Liver (tissue), 3 donors: Measurements from ENCODE around the gene PIGW.

Experiments used
- EGR1 ChIP-seq, 2 donors: IDR thresholded peaks; 2 replicates each; pipeline ENCODE4 v1.6.1; 2016 to 2018; ENCODE audit warnings: antibody characterized with exemption in 2 of 2, low read depth in 2 of 2
- FOXA1 ChIP-seq: IDR thresholded peaks from 2 replicates; pipeline ENCODE4 v1.6.1; 2016; ENCODE audit warnings: antibody characterized with exemption
- GABPA ChIP-seq, 2 donors: IDR thresholded peaks in 1 of 2; conservative IDR thresholded peaks in 1 of 2; 2 replicates each; pipeline ENCODE4 v1.6.1; 2016; ENCODE audit warnings: antibody characterized with exemption in 2 of 2, mild to moderate bottlenecking in 1 of 2, moderate library complexity in 1 of 2
- HNF4A ChIP-seq, 2 donors: conservative IDR thresholded peaks; 2 replicates each; pipeline ENCODE4 v1.6.1; 2016; ENCODE audit warnings: antibody characterized with exemption in 2 of 2, mild to moderate bottlenecking in 2 of 2
- RXRA ChIP-seq, 2 donors: IDR thresholded peaks; 2 replicates each; pipeline ENCODE4 v1.6.1; 2017 to 2018; ENCODE audit warnings: antibody characterized with exemption in 2 of 2, mild to moderate bottlenecking in 1 of 2
- SP1 ChIP-seq: IDR thresholded peaks from 2 replicates; pipeline ENCODE4 v1.6.1; 2018; ENCODE audit warnings: antibody characterized with exemption, mild to moderate bottlenecking
- TAF1 ChIP-seq: conservative IDR thresholded peaks from 2 replicates; pipeline ENCODE4 v1.6.1; 2016; ENCODE audit warnings: antibody characterized with exemption, mild to moderate bottlenecking
- ZBTB33 ChIP-seq: IDR thresholded peaks from 2 replicates; pipeline ENCODE4 v1.6.1; 2016; ENCODE audit warnings: antibody characterized with exemption
- TF ChIP-seq, protein P1 (sequence below): fragments of 150-350 bp; IDR thresholded peaks from 2 replicates; pipeline ENCODE4 v1.5.1; 2017; ENCODE audit warnings: improper control_type of control experiment, low read depth, low read length; ENCODE audit not compliant: missing input control
- TF ChIP-seq, protein P2 (sequence below): IDR thresholded peaks from 2 replicates; pipeline ENCODE4 v1.6.1; 2016; ENCODE audit warnings: antibody characterized with exemption
- TF ChIP-seq, protein P3 (sequence below): IDR thresholded peaks from 2 replicates; pipeline ENCODE4 v1.6.1; 2016; ENCODE audit warnings: antibody characterized with exemption, mild to moderate bottlenecking
- donor health status: healthy.
- donor health status: healthy.

- TF ChIP-seq, protein P1, sequence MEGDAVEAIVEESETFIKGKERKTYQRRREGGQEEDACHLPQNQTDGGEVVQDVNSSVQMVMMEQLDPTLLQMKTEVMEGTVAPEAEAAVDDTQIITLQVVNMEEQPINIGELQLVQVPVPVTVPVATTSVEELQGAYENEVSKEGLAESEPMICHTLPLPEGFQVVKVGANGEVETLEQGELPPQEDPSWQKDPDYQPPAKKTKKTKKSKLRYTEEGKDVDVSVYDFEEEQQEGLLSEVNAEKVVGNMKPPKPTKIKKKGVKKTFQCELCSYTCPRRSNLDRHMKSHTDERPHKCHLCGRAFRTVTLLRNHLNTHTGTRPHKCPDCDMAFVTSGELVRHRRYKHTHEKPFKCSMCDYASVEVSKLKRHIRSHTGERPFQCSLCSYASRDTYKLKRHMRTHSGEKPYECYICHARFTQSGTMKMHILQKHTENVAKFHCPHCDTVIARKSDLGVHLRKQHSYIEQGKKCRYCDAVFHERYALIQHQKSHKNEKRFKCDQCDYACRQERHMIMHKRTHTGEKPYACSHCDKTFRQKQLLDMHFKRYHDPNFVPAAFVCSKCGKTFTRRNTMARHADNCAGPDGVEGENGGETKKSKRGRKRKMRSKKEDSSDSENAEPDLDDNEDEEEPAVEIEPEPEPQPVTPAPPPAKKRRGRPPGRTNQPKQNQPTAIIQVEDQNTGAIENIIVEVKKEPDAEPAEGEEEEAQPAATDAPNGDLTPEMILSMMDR = no peak
- TF ChIP-seq SP1 = no peak
- TF ChIP-seq, protein P2, sequence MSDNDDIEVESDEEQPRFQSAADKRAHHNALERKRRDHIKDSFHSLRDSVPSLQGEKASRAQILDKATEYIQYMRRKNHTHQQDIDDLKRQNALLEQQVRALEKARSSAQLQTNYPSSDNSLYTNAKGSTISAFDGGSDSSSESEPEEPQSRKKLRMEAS = no peak
- no peak for TF ChIP-seq FOXA1
- TF ChIP-seq TAF1 = no peak
- TF ChIP-seq EGR1 (IDR thresholded peaks at IDR 0.05; ENCODE audit: low read depth in 2 of 2) = no peak
- no peak for TF ChIP-seq HNF4A (conservative IDR thresholded peaks at IDR 0.05)
- TF ChIP-seq ZBTB33 = no peak
- TF ChIP-seq GABPA (IDR thresholded peaks at IDR 0.05 in 1 of 2, conservative IDR thresholded peaks at IDR 0.05 in 1 of 2) = no peak
- TF ChIP-seq RXRA (IDR thresholded peaks at IDR 0.05) = no peak
- TF ChIP-seq, protein P3, sequence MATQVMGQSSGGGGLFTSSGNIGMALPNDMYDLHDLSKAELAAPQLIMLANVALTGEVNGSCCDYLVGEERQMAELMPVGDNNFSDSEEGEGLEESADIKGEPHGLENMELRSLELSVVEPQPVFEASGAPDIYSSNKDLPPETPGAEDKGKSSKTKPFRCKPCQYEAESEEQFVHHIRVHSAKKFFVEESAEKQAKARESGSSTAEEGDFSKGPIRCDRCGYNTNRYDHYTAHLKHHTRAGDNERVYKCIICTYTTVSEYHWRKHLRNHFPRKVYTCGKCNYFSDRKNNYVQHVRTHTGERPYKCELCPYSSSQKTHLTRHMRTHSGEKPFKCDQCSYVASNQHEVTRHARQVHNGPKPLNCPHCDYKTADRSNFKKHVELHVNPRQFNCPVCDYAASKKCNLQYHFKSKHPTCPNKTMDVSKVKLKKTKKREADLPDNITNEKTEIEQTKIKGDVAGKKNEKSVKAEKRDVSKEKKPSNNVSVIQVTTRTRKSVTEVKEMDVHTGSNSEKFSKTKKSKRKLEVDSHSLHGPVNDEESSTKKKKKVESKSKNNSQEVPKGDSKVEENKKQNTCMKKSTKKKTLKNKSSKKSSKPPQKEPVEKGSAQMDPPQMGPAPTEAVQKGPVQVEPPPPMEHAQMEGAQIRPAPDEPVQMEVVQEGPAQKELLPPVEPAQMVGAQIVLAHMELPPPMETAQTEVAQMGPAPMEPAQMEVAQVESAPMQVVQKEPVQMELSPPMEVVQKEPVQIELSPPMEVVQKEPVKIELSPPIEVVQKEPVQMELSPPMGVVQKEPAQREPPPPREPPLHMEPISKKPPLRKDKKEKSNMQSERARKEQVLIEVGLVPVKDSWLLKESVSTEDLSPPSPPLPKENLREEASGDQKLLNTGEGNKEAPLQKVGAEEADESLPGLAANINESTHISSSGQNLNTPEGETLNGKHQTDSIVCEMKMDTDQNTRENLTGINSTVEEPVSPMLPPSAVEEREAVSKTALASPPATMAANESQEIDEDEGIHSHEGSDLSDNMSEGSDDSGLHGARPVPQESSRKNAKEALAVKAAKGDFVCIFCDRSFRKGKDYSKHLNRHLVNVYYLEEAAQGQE = no peak
Measured at GRCh38 chr17:36523113-36523512, 11.7 kb upstream of the PIGW start.
